GM18520 (cell line): Measurements from ENCODE around the gene RNF144A.
A peak's percentile ranks its signal among the peaks of the same experiment; 100 is the strongest.

ENCODE experiments used
- ATAC-seq: cut with Tn5 transposase; IDR thresholded peaks from one replicate; pipeline ENCODE4 v1.9.1; 2021; ENCODE audit not compliant: unreplicated experiment

RNF144A gene

DNA sequence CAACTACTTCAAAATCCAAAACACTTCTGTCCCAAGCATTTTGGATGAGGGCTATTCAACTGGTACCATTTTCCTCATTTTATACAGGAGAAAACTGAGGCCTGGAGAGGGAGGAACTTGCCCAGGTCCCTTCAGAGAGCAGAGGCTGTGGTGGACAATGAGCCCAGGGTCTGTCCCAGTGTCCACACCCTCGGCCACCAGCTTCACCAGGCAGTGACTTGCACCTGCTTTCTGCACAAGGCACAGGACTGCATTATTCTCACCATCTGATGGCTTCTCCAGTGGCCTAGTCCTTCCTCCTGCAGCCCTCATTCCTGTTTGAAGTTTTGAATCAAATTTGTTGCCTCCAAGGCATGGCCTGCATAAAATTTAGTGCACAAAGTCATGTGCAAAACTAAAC lies 53.3 kb downstream of the RNF144A start:
- ATAC-seq = no peak

DNA sequence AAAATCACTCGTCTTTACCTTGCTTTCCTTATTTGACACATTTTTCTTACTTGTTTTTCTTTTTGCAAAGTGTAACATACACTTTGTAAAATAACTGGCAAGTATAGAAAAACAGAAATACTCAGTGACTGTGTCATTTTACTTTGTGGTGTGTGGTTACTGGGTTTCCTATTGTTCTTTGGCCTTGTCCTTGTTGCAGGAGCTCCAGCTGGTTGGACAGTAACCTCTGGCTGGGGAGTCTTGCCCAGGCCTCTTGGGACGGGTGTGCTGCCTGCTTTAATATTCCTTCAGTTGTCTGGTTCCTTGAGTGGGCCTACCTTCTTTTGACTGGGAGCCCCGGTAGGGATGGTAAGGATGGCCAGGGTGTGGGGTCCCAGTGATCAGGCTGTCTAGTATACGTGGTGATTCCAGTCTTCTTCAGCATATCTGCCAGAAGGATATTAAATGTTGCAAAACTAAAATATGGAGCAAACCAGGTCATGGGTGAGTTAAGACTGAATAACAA lies 53.8 kb downstream of the RNF144A start:
- no peak for ATAC-seq

DNA sequence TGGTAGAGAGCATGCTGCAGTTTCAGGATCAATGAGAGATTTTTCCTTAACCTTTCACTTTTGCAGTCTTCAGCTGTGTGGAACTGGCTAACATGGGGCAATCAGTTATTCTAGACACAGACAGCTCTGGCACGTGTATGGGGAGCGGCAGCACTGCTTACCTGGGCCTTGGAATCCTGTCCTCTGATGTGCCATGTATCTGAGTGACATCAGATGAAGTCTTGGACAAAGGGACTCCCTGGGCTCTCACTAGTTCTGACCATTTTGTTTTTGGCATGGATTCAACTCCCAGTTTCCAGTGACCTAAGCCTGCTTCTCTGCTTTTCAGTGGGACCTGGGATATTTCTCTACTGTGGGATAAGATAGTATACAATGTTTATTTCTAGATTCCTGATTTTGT lies 54.3 kb downstream of the RNF144A start:
- ATAC-seq = no peak

DNA sequence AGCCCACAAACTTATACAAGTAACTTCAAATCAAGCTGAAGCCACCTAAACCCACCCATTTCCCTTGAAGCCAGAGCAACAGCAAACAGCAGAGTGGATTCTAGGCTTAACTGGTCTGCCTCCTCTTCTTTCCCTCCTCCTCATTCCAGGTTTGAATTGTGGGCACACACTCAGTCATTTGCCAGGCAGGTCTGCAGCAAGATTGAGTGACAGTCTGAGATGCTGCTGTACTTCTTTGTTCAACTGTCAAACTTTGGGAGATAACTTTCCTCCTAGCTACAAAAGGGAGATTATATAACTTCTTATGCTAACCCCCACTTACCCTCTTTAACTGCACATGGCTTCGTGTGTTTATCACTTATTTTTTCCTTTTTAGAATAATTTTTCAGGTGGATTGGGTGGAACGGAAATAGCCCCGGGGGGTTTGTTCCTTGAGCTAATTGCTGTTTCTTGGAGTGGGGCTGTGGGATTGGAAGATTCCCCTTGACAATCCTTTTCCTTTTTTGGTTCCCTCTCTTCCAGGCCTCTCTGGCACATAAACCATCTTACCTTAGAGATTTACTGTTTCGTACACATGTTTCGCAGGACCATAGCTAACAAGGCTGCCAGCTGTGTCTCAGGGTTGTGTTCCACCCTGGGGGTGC lies 55.0 kb downstream of the RNF144A start:
- ATAC-seq = no peak

DNA sequence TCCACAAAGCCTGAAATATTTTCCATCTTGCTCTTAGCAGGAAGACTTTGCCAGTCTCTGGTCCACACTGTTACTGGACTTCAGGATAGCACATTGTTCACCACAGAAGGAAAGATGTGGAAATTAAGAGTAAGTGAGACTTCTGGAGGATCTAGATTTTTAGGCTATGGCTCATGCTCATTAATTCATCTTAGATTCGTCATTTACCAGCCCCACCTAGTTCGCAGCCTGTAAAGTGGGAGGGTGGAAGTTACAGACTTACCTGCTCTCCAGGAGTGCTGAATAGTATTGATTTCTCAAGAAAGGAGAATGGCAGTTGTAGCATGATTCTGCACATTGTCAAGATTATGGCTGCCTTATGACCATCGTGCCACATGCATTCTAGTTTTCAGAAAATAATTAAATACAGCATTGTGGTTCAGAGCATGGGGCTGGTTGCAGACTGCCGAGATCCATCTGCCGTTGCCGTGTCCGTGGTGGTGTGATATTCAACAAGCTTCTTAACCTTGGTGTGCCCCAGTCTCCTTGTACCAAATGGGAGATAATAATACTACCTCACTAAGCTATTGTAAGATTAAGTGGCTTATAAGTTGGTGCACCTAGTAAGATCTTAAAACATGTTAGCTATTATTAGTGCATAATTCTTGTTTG lies 56.8 kb downstream of the RNF144A start:
- ATAC-seq = no peak

DNA sequence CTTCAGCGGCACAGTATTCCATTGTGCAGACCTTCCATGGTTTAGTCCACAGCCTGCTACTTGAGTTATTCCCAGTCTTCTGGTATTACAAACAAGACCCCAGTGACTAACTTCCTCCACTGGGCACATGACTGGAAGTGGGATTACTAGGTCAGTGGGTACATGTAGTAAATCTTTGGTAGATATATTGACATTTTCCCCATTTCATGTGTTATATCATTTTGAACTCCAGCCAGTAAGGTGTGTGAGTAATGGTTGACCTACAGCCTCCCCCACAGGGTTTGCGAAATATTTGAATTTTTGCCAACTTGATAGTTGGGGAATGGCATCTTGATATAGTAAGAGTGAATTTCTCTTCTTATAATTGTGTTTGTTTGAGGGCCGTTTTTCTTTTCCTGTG lies 58.8 kb downstream of the RNF144A start:
- no peak for ATAC-seq

DNA sequence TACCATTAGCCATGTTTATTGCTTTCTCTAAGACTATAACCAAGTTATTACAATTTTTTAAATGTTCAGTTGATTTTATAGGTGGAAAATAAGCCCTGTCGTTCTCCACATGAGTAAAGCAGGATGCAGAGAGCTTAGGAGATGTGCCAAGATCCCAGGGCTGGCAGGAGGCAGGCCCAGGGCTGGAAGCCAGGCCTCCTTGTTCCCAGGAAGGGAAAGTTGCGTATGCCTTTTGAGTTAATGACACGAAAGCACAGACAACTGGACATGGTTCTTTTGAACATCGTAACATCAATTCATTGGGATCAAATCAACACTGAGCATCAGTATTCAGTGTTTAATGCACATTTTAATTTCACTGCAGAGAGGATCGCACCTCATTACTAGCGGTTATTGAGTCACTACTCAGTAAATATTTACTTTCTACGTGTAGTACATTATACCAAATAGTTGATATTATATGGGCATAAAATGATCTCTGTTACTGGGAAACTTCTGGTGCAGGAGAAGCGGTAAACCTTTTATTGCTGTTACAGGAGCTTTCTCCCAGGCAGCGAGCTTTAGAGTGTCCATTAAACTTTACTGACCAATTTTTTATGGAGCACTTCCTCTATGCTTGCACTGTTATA lies 60.0 kb downstream of the RNF144A start:
- no peak for ATAC-seq

DNA sequence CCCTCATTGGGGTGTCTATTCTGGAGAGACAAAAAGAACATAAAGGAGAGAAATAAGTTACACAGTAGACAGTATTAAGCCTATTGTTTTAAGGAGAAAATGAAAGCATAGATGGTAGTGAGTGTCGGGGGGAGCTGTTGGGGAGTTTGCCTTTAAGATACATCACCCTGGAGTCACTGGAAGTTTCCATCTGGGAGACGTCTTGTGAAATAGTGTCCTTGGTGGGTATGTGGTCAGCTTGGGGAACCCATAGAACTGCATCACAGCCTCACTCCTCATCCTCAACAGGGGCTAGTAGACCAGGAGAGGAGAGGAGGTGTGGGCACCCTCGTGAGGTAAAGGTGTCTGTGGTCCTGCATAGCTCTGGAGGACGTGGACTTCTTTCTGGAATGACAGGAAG lies 60.6 kb downstream of the RNF144A start:
- ATAC-seq = no peak

DNA sequence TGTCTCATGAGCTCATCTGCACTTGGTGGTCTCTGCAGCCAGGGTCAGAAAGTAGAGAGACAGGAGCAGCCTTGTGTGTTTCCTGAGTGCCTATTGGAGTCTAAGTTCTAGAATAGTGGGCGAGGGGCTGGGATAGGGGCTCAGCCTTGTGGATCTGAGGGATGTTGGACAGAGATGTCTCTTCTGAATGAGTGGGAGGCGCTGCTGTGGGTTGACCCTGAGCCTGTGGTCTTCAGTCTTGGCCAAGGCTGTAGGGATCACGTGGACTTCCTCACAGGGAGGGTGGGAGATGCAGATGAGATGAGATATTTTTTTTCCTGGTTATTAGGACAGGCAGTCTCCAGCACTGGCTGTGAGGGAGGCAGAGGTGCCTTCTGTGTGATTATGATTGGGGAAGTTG lies 61.8 kb downstream of the RNF144A start:
- no peak for ATAC-seq

DNA sequence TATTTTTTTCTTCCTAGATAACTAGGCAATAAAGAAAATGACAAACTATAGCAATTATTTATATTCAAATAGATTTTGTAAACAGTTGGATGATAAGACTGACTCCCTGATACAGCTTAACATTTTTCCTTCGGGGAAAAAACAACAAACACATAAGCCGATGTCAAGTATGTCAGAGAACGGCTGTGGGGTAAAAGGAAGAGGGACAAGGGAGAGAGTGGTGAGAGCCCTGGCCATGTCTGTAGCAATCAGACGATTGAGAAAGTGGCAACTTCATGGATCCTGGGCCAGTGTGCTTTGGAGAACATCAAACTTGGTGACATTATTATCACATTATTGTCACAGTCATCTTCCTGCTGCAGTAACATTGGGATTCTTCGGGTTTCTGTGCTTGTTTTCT lies 65.2 kb downstream of the RNF144A start:
- no peak for ATAC-seq

DNA sequence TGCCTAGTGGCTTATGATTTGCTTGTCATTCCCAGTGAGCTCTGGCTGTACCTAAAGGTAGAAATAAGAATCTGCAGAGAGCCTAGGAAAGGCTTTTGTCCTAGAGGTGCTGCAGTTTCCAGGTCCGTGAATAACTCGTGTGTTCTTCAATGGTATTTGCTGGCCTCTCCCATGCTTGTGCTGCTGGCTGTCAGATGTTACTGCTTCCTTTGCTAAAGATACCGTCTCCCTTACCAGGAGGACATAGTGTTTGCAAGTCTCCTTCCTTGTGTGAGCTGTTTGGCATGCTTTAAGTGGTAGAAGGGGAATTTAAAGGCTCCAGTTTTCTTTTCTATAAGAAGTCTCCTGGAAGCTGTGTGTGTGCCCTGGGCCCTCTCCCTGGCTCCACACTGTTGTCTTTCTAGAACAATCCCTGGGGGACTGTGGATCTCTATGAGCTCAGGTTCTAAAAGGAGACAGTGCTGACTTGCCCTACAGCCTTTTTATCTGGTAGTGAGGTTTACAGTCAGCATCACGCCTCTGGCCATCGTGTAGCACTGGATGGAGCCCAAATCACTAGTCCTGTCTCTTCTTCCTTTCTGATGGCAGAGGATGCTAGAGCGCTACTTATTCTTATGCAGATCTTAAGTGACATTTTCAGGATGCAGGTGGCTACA lies 65.8 kb downstream of the RNF144A start:
- ATAC-seq = no peak

DNA sequence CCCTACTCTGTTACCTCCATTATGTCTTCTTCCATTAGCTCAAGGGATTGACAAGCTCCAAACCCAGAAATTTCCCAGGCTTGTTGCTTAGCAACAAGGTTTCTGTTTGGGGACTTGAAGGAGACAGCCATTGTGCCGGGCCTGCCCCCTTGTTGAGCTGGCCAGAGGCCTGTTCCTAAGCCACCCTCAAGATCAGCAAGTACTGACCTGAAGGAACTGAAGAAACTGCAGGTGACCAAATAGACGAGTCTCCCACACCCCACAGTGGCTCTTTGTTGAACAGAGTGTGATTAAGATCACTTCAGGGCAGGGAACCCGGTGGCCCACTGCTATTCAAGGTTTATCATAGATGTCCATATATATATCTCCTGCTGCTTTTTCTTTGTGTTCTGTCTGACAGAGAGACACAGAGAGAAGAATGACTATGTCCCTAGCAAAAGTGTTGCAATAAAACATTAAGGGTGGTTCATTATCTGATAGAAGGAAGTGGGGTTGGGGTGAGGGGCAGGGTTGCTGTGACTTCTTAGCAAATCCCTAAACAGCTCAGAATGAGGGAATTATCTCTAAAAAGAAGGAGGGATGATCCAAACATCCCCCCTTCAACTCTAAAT lies 69.2 kb downstream of the RNF144A start:
- no peak for ATAC-seq

DNA sequence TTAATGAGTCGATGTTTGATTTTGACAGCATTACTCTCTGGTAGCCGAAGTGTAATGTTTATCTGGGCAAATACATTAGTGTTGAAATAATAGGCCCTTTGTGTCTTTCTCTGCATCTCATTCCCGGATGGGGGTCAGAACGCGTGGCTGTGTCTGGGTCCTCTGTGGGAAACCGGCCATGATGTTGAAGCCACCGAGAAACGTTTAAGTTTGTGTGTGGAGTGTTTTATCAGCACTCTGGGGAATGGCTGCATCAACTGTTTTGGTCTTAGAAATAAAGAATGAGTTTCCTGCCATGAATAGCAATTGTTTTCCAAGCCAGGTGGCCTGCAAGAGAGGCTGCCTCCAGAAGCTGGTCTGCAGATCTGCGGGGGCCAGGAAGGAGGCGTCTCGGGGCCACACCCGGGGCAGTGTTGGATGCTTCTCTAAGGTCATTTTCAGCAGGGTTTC lies 69.7 kb downstream of the RNF144A start:
- no peak for ATAC-seq

DNA sequence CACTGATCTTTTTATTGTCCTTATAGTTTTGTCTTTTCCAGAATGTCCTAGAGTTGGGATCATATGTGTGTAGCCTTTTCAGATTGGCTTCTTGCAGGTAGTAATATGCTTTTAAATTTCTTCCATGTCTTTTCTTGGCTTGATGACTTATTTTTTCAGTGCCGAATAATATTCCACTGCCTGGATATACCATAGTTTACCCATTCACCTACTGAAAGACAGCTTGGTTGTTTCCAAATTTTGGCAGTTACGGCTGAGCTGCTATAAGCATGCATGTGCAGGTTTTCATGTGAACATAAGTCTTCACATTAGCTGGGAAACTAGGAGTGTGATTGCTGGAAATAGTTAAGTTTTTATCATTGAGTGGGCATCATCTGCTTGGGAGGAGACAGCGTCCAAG lies 73.7 kb downstream of the RNF144A start:
- ATAC-seq = no peak

DNA sequence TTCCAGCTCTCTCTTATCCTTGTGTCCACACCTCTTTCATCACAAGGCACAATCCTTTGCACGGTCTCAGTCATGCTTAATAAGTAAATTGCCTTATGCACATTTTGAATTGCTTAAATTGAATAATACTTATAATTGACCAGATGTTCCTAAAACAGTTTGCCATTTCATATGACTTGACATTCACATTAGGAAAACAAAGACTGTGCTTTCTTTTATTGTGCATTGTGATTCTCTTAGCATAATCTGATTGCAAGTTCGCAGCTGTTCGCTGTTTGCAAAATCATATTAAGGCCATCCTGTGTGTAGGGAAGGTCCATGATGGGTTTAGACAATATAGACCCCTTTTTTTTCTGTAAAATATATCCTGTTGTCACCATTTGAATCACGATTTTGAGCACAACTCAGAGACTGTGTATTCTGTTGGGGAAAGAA lies 75.6 kb downstream of the RNF144A start:
- ATAC-seq = no peak

DNA sequence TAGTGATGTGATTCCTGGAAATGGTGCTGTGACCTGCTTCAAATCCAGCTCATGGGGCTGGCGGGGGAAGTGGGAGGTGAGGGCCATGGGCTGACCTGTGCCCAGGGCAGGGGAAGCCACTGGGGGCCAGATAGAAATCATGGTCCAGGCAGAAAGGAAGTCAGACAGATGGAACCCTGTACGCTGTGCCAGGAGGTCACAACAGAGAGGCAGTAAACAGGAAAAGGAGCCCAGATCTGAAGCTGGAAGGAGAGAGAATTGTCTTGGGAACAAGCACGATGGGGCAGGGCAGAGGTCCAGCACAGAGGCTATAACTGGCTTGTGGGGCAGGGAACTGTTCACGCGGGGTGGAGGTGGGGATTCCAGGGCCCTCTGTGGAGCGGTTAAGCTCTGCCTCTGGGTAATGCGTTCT lies 76.0 kb downstream of the RNF144A start:
- ATAC-seq = no peak

DNA sequence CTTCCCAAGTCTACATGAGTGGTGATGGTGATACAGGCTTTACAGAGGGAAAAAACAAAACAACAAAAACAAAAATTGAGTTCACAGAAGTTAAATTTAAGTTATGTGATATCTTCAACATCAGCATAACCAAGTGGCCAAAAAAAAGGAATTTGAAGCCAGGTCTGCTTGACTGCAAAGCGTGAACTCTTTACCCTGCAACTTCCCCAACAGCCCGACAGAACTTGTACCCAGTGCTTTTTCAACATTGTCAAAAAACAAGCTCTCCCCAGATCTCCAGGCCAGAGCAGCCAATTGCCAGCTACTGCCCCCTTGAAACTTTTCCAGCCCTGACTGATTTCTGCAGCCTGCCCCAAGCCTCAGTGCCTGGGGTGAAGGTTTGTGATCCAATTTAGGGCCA lies 76.7 kb downstream of the RNF144A start:
- ATAC-seq = no peak

DNA sequence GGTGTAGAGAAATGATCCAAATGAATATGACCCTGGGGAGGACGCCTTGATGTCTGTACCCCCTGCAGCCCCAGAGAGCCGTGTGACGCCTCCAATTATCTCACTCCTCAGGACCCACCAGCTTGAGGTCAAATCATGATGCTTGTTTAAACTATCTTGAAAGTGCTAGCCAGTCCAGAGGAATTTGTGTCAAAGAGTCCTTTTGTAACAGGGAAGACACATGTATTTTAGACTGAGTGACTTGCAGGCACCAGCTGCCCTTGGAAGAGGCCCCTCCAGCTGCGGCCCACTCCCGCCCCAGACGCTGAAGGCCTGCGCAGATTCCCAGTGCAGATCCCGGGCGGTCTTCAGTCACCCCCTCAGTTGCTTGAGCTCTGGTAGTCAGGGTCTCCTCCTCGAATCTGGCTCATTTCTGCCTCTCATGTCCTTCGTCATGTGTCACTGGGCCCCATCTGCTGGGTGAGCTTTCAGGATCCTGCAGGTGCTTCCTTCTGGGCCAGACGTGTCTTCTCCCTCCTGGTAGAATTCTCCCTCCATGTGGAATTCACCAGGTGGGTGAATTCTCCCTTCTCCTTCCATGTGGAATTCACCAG lies 77.4 kb downstream of the RNF144A start:
- no peak for ATAC-seq

DNA sequence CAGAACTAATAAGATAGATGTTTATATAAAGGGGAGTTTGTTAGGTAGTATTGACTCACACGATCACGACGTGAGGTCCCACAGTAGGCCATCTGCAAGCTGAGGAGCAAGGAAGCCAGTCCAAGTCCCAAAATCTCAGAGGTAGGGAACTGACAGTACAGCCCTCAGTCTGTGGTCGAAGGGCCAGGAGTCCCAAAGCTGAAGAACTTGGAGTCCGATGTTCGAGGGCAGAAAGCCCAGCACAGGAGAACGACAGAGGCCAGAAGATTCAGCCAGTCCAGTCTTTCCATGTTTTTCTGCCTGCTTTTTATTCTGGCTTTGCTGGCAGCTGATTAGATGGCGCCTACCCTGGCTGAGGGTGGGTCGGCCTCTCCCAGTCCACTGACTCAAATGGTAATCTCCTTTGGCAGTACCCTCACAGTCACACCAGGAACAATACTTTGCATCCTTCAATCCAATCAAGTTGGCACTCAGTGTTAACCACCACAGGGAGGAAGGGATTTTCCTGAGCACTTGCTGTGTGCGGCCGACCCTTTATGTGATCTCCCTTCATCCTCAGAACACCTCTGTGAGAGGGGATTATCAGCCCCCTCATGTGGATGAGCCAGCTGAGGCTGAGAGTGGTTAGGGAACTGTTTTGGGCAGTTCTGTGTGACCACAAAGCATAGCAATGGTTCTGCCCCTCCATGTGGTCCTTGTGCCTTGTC lies 78.3 kb downstream of the RNF144A start:
- ATAC-seq = no peak

DNA sequence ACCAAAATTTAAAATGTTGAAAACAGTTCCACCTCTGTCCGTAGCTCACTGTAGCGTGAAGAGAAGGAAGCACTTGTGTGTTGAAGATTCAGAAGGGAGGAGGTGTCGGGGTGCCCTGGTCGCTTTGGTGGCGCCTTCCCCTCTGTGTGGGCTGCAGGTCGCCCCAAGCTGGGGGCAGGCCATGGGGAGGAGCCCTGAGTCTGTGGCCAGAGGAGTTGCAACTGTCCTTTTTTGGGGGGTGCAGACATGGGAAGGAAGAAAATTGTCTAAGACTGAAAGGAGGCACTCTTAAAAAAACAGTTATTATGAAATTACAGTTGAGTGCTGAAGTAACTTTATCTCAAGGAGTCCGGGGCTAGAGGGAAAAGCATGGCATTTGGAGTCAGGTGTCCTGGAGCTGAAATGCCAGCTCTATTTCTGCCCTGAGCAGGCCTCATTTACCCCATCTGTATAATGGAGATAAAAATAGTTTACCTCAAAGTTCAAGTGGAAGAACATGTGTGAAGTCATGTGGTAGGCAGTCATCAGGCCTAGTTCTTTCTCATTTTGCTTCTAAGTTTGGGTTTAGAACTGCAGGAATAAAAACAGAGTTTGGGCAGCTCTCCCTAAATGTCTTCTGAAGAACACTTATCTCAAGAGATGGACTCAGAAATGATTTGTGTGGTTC lies 82.1 kb downstream of the RNF144A start:
- ATAC-seq = peak; percentile 67
